NCI-H2171 (cell line): ENCODE results near the gene SLC1A1.
"Not testable (repeated sequence)": the region's sequence is repeated elsewhere in the genome, so short reads cannot be mapped to it uniquely, and the experiment has no call there.

ENCODE experiments used
- DNase-seq: peaks from one replicate; lab custom pipeline; 2025; lab: John Stamatoyannopoulos, UW

SLC1A1 gene

GRCh38 chr9:4506490-4506889 is 16.2 kb downstream of the SLC1A1 start:
- no peak for DNase-seq

DNA sequence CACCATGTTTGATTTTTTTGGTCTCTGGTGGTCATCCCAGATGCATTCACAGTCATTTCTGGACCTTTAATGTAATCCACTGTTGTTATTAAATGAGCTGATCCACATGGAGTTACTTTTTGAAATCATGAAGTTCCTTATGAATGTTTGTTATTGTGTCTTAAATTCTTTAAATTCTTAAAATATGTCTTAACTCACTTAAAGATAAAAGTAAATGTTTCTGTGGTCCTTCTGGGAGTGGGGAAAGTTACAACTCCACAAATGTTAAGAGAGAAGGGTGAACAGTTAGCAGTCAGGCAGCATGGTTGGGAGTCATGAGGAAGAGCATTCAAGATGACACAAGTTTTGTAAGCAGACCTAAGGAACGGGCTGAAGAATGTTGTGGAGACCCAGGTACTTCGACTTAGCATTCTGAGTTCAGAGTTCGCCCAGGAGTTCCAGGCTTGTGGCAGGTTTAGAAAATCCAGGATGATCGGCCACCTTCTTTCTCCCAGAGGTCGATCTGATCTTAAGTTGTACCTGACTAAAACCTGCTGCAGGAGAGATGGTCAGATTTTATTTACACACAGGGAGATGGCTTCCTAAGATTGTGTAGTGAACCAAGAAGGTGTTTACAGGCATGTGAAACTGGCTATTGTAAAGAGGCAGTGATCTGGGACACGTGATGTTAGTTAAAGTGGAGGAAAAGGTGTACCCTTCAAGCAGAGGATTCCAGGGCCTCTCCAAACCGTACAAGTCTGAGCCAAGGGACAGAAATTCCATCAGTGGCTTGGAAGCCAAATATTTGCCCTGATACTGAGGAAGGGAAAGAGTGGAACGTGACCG is 17.2 kb downstream of the SLC1A1 start:
- no peak for DNase-seq

GRCh38 chr9:4508246-4508906 is 18.1 kb downstream of the SLC1A1 start:
- DNase-seq, result no peak

DNA sequence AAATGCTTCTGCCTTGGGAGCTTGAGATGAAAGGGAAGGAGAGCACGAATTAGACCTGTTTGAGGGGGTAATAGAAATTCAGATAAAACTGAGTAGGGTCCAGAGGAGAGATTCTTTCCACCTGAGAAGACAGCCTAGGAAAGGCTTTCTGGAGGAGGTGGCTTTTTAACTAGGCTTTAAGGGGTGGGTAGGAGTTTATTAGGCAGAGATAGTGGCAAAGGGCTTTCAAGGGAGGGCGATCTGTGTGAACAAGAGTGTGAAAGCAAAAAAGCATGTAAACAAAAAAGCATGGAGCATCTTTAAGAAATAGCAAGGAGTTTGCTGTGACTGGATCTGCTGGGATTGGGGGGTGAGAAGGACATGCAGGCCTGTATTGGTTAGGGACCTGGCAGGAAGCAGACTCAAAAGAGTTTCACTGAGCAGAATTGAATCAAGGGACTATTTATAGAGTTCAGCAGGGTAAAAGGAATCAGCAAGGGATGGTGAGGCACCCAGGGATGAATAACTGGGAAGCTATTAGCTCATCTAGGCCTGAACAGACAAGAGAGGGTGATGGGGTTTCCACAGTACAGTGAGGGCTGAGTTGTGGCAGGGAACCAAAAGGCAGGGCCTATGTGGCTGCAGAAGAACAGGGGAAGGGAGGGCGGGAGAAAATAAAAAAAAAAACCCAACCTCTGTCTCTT is 18.8 kb downstream of the SLC1A1 start:
- DNase-seq, result no peak

GRCh38 chr9:4509590-4509984 is 19.3 kb downstream of the SLC1A1 start:
- no peak for DNase-seq

DNA sequence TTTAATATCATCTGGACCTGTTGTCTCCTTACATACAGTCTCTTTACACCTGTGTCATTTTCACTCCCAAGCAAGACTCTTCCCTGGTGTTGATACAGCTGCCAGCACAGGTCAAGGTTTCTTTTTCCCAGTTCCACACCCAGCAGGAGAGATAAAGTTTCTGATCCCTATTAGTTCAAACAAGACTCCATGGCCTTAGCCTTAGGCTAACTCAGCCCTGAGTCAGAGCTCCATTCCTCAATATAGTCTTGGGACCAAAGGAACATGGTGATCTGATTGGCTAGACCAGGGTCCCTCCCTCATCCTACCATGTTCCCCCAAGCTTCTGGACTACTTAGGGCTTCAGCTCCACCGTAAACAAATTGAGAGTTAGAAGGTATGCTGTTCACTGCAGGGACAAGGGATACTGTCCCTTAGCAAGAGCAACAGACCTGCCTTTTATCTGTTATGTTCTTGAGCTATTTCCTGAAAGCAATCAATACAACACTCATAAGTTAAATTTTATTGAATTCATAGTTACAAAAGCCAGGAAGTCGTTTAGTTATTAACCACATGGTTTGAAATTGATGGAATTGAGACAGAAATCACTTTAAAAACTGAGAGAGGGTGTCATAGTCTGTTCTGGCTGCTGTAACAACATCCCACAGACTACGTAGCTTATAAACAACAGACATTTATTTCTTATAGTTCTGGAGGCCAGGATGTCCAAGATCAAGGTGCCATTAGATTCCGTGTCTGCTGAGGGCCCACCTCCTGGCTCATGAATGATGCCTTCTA is 20.5 kb downstream of the SLC1A1 start:
- DNase-seq, result no peak

DNA sequence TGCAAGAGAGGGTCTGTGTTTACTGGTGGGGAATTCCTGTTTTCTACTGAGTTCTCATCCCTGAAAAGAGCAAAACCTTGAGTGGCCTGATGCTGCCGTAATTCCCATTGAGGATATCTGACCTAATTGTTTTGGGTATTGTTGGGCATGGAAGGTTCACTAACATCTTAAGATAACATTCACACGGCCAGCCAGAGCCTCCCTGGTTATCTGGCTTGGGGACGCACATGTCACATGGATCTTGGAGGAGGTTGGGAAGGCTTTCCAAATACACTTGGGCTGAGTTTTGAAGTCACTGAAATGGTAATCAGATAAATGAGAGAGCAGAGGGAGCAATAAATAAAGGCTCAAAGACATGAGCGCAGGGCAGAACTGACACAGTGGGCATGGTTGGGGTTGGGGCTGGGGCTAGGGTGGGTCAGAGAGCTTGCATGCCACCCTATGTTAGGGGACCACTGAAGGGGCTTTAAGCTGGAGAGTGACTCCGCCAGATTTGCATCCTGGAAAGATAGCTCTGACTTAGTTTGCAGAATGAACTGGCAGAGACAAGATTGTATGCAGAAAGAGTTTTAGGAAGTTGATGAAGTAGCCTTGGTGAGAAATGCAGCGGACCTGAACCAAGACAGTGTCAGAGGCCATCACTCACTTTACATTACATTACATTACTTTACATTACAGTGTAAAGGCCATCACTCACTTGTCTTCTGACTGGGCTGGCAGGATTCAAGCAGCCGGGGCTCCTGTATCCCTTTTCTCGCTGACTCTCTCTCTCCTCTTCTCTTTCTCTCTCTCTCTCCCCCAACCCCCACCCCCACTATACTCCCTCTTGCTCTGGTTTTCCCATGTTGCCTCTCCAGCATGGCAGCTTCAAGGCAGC is 24.2 kb downstream of the SLC1A1 start:
- no peak for DNase-seq

GRCh38 chr9:4515958-4516375 is 25.7 kb downstream of the SLC1A1 start:
- DNase-seq, result no peak

DNA sequence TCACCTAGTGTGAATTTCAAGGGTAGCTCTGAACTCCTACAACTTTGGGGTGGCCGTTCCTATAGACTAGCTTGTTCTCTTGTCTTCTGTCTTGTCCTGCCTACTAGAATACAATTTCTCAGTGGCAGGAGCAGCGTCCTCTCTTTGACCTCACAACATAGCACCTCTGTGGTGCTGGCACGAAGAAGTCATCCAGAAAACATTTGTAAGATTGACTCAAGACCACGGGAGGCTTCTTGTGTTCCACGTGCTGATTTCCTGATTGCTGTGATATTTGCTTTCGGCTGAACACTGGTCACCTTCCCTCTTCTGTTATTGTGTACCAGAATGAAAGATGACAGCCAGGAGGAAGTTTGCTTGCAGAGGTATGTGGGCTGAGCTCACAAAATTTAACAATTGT is 27.0 kb downstream of the SLC1A1 start:
- no peak for DNase-seq

- DNase-seq, result no peak
Observed at GRCh38 chr9:4519604-4520003, 29.3 kb downstream of the SLC1A1 start.

- no peak for DNase-seq
Observed at GRCh38 chr9:4520055-4520454, 29.8 kb downstream of the SLC1A1 start.

- no peak for DNase-seq
Observed at GRCh38 chr9:4530375-4530774, 40.1 kb downstream of the SLC1A1 start.

- not testable (repeated sequence) for DNase-seq
Observed at GRCh38 chr9:4530831-4531230, 40.6 kb downstream of the SLC1A1 start.

GRCh38 chr9:4531355-4531754 is 41.1 kb downstream of the SLC1A1 start:
- not testable (repeated sequence) for DNase-seq

- not testable (repeated sequence) for DNase-seq
Observed at GRCh38 chr9:4533881-4534280, 43.6 kb downstream of the SLC1A1 start.

DNA sequence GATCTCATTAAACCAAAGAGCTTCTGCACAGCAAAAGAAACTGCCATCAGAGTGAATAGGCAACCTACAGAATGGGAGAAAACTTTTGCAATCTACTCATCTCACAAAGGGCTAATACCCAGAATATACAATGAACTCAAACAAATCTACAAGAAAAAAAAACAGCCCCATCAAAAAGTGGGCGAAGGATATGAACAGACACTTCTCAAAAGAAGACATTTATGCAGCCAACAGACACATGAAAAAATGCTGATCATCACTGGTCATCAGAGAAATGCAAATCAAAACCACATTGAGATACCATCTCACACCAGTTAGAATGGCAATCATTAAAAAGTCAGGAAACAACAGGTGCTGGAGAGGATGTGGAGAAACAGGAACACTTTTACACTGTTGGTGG is 45.9 kb downstream of the SLC1A1 start:
- DNase-seq, result not testable (repeated sequence)

DNA sequence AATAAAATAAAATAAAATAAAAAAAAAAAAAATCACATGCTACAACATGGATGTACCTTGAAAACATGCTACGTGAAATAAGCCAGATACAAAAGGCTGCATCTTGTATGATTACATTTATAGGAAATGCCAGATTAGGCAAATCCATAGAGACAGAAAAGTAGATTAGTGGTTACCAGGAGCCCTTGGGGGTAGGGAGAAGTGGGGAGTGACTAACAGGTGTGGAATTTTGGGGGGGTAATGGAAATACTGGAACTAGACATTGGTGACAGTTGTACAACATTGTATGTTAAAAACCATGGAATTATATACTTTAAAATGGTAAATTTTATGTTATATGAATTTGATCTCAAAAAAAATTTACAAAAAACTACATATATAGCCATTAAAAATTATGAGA is 47.3 kb downstream of the SLC1A1 start:
- no peak for DNase-seq

DNA sequence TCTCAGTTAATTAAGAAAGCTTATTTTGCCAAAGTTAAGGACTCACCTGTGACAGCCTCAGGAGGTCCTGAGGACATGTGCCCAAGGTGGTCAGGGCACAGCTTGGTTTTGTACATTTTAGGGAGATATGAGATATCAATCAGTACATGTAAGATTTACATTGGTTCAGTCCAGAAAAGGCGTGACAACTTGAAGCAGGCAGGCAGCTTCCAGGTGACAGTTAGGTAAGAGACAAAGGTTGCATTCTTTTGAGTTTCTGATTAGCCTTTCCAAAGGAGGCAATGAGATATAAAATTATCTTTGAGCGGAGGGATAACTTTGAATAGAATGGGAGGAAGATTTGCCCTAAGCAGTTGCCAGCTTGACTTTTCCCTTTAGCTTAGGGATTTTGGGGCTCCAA is 47.8 kb downstream of the SLC1A1 start:
- no peak for DNase-seq

GRCh38 chr9:4538621-4539020 is 48.4 kb downstream of the SLC1A1 start:
- DNase-seq, result no peak

DNA sequence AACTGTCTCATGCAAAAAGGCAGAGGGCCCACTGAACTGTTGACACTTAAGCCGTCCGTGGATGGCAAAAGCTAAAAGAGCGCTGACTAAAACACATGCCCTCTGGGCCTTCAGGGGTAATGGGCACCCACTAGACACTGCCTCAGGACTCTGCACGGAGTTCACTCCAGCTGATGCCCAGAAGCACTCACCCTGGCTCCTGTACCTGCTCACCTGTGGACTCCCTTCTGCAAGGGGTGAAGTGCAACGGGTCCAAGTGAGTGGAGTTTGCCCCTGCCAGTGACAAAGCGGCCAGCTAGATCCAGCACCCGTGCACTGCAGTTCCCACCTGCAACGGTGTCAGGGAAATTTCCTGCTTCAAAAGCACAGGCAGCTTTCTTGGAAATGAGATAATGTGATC is 50.2 kb downstream of the SLC1A1 start:
- DNase-seq, result no peak

GRCh38 chr9:4541281-4541680 is 51.0 kb downstream of the SLC1A1 start:
- no peak for DNase-seq
